ENCODE results near the gene PLAU.

- TF ChIP-seq EZH2 (optimal IDR thresholded peaks at IDR 0.05; ENCODE audit: low read depth, low read length) (no peak), CTCF (IDR thresholded peaks at IDR 0.05; ENCODE audit: low read length) (no peak), EZH2phosphoT487 (IDR thresholded peaks at IDR 0.05; ENCODE audit: low read length) (no peak)
These were observed 39.4 kb upstream of the PLAU start for GRCh38 chr10:73871295-73872189.

Data from MM.1S (cell line).